22Rv1 (cell line): Measurements from ENCODE around the gene APOBR.
"Not testable (repeated sequence)": the region's sequence is repeated elsewhere in the genome, so short reads cannot be mapped to it uniquely, and the experiment has no call there.

Experiments used
- H3K27ac ChIP-seq: fragments of 450-650 bp; 2 replicates; pipeline ENCODE4 v1.5.1; 2017
- ZFX ChIP-seq: fragments of 450-650 bp; IDR thresholded peaks from 2 replicates; pipeline ENCODE4 v1.6.1; 2017; ENCODE audit warnings: antibody characterized with exemption, borderline replicate concordance
- TF ChIP-seq, protein P1 (sequence below): fragments of 450-650 bp; IDR thresholded peaks from 2 replicates; pipeline ENCODE4 v1.5.1; 2017; ENCODE audit warnings: mild to moderate bottlenecking

APOBR gene, protein sequence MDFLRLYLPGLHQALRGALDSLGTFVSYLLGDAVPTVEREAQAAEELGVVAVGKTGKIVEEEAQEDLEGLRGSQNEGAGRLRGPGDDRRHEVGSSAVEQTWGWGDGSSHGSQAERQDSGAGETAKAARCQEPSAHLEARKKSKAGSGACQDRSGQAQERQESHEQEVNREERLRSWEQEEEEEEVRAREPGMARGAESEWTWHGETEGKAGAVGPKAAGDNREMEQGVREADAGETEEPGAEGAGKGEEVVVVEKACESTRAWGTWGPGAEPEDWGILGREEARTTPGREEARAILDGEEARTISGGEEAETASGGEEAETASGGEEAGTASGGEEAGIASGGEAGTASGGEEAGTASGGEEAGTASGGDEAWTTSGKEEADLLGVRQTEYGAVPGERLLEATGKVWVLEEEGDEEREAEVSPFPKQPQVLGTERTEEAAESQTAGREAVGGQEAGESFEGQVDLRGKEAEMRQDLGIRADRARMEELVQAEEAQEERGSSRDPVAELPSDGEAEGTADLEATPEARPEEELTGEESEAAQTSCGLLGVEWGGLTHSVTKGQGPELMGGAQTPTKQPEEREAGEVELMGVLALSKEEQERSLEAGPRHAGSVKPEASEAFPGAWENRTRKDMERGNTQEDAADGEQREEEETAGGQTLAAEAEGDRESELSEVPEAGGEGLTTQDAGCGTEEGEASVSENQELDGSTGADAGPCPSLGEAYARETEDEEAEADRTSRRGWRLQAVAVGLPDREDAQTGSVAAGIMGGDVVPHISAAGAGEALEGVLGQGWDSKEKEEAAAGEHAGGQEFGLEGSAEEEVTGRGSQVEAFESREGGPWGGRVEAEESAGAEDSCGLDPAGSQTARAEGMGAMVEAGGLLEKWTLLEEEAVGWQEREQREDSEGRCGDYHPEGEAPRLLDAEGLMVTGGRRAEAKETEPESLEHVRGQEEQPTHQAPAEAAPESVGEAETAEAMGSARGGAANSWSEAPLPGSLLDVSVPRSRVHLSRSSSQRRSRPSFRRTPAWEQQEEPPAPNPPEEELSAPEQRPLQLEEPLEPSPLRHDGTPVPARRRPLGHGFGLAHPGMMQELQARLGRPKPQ

DNA sequence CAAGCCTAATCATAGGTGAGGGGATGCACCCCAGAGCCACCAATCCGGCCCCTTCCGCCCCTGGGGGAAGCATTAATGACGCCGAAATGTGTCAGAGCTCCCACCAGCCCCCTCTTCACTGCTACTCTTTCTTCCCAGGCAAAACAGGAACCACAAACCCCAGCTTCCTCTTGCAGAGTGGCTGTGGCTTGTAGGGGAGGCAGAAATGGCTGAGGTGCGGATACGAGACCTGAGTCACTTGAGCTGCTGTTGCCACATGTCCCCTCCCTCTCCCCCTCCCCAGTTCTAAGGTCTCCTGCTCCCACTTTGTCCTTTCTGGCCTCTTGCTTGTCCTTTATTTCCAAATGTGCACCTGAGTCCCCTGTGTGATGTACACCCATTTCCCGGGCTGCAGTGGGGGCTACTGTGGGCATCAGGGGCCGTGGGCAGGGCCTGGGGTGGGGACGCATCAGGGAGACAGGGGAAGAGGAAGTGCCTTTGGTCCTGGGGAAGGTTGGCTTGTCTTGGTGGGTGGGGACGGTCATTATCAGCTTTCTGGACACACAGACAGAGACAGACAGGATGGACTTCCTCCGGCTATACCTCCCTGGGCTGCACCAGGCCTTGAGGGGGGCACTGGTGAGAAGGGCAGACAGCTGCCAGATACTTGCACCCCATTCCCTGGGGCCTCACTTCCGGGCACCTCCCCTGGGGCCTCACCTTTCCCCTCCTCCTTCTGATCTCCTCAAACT lies at the start of gene APOBR:
TSS of gene APOBR (plus strand) at position 523 of the 731 bp plus-strand sequence. CDS start at position 562, 39 bp downstream.
- no peak within 1 kb of the TSS for H3K27ac ChIP-seq

DNA sequence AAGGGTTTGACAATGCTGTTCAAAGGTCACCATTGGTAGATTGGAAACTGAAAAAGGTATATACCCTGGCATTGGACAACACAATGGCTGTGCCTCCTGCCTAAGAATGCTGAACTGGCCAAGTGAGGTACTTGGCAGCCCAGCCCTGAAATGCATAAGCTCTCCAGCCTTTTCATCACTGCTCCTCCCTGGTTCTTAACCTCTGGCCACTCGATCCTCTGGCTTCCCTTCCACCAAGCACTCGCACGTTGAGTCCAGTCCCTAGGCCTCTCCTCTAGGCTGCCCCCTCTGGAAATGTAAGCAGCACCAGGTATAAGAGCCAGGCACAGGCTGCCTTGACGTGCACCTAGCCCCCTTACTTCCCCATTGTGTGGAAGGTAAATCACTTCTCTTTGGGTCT lies 48.1 kb upstream of the APOBR start:
- not testable (repeated sequence) for H3K27ac ChIP-seq

More for the DNA sequence above, at the start of gene APOBR:
- TF ChIP-seq, protein P1, sequence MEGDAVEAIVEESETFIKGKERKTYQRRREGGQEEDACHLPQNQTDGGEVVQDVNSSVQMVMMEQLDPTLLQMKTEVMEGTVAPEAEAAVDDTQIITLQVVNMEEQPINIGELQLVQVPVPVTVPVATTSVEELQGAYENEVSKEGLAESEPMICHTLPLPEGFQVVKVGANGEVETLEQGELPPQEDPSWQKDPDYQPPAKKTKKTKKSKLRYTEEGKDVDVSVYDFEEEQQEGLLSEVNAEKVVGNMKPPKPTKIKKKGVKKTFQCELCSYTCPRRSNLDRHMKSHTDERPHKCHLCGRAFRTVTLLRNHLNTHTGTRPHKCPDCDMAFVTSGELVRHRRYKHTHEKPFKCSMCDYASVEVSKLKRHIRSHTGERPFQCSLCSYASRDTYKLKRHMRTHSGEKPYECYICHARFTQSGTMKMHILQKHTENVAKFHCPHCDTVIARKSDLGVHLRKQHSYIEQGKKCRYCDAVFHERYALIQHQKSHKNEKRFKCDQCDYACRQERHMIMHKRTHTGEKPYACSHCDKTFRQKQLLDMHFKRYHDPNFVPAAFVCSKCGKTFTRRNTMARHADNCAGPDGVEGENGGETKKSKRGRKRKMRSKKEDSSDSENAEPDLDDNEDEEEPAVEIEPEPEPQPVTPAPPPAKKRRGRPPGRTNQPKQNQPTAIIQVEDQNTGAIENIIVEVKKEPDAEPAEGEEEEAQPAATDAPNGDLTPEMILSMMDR = no peak

DNA sequence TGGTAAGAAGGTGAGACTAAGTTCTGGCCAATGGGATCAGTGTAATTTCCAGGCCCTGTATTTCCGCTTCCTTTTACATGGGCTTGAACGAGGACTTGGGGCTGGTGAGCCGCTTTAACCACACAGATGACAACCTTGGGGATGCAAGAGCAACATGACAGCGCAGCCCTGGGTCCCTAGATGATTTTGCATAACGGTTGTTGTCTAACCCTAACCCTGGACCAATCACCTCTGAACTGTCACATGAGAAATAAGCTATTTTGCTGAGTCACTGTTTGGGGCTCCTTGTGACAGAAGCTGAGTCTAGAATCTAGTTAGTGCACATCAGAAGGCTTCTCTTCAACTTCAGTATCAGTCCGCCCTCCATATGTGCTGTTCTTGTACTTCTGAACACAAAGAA lies 47.4 kb upstream of the APOBR start:
- H3K27ac ChIP-seq = not testable (repeated sequence)

DNA sequence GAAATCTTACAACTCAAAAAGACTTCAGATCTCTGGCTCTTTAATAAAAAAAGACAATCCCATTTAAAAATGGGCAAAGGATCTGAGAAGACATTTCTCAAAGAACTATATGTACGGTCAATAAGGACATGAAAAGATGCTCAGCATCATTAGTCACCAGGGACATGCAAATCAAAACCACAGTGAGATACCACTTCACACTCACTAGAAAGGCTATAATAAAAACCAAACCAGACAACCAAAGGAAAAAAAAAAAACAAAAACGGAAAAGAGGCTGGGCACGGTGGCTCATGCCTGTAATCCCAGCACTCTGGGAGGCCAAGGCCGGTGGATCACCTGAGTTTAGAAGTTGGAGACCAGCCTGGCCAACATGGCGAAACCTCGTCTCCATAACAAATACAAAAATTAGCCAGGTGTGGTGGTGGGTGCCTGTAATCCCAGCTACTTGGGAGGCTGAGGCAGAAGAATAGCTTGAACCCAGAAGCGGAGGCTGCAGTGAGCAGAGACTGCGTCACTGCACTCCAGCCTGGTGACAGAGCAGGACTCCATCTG lies 20.7 kb upstream of the APOBR start:
- H3K27ac ChIP-seq = no peak overlapping the region
- TF ChIP-seq, protein P1 = no peak
- no peak for TF ChIP-seq ZFX

DNA sequence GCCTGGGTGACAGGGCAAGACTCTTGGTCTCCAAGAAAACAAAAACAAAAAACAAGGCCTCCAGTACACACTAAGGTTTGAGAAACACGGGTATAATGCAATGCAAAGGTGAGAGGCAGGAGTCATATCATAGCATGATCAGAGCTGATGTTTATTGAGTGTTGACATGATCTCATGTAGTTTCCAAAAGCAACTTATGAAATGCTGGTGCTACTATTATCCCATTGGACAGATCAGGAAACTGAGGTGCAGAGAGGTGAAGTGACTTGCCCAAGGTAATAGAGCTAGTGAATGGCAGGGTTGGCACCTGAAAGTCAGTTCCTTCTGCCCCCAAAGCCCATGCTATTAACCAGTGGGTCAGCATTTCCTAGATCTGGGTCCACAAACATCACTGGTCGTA lies 19.2 kb upstream of the APOBR start:
- no peak for TF ChIP-seq ZFX
- TF ChIP-seq, protein P1 = no peak
- H3K27ac ChIP-seq = no peak overlapping the region

DNA sequence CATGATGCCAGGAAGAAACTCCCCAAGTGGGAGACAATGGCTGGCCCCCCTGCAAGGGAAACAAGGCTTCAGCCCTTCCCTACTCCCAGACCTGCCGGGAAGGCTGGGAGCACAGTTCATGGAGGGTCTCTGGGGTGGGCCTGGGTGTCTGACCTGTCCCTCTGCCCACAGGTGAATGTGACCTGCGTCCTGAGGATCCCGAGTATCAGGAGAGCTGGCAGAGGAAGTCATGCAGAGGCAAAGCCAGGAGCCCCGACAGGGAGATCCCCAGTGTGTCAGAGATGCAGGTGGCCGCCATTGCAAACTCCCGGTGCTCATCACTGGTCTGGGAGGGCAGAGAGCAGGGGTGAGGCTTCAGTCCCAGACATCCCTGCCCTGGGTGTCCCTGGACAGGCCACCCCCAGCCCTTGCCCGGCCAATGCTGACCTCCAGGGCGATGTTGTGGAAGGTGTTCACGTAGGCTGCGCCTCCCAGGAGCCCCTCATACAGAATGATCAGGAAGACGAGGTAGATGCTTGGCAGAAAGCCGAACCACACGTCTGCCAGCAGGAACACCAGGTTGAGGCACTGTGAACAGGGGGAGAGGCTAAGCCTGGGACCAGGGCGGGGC lies 17.0 kb upstream of the APOBR start:
- no peak overlapping the region for H3K27ac ChIP-seq
- TF ChIP-seq, protein P1 = no peak
- TF ChIP-seq ZFX = no peak

DNA sequence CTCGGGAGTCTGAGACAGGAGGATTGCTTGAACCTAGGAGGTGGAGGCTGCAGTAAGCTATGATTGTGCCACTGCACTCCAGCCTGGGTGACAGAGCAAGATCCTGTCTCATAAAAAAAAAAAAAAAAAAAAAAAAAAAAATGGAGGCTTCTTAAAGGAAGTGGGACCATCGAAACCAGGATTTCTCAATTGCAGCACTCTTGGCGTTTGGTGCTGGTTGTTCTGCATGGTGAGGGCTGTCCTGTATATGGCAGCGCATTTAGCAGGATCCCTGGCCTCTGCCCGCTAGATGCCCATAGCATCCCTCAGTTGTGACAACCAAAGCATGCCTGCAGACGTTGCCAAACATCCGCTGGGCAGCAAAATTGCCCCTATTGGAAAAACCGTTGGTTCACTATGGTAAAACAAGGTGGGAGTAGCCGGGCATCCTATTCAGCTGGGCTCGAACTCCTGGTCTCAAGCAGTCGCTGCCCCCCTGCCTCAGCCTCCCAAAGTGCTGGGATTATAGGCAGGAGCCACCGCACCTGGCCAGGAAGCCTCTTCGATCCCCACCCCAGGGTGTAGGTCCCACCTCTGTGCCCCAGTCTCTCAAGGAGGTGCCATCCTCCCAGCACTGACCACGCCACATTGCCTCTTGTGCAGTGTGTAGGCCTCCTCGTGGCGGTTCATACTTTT lies 15.8 kb upstream of the APOBR start:
- TF ChIP-seq, protein P1 = no peak
- TF ChIP-seq ZFX = no peak
- no peak overlapping the region for H3K27ac ChIP-seq
